Prostate gland (tissue), 2 donors: ENCODE measurements around the gene RGCC. TPM values are rescaled to one million over a fixed set of nuclear protein-coding genes. Genes with fewer than 3 reads are reported as not detected.

Experiments
- DNase-seq: peaks from one replicate; pipeline ENCODE4 v3.0.0-alpha.2; 2019; ENCODE audit warnings: low spot score
- H3K27ac ChIP-seq, 2 donors: fragments of 200-600 bp; sonication (generic); 2 replicates each; pipeline ENCODE4 v1.5.1; 2017 to 2019
- H3K27me3 ChIP-seq: fragments of 200-600 bp; sonication (generic); replicated peaks from 2 replicates; pipeline ENCODE4 v1.5.1; 2019; ENCODE audit not compliant: insufficient read depth
- H3K36me3 ChIP-seq, 2 donors: fragments of 200-600 bp; sonication (generic); 1 replicate in 1 of 2; 2 replicates in 1 of 2; pipeline versions ENCODE4 v1.5.1 to v1.8.1; 2017 to 2019
- H3K4me1 ChIP-seq: fragments of 200-600 bp; sonication (generic); replicated peaks from 2 replicates; pipeline ENCODE4 v1.5.1; 2019
- H3K4me3 ChIP-seq, 2 donors: fragments of 200-600 bp; sonication (generic); 2 replicates each; pipeline ENCODE4 v1.5.1; 2017 to 2019
- H3K9me3 ChIP-seq: fragments of 200-600 bp; sonication (generic); 2 replicates; pipeline ENCODE4 v1.5.1; 2017
- CTCF ChIP-seq, 4 experiments: fragments of 200-600 bp in 2 of 4; fragments of 450-650 bp in 2 of 4; sonication (generic) in 2 of 4; IDR thresholded peaks; 1 replicate in 3 of 4; 2 replicates in 1 of 4; pipeline ENCODE4 v1.5.1; 2016 to 2019; ENCODE audit warnings: antibody characterized with exemption in 4 of 4, mild to moderate bottlenecking in 2 of 4, moderate library complexity in 2 of 4
- POLR2A ChIP-seq: fragments of 450-650 bp; IDR thresholded peaks from one replicate; pipeline ENCODE4 v1.6.1; 2016; ENCODE audit warnings: antibody characterized with exemption, mild to moderate bottlenecking
- POLR2AphosphoS5 ChIP-seq: sonication (generic); formaldehyde crosslinking; IDR thresholded peaks from one replicate; pipeline ENCODE4 v1.6.1; 2017; ENCODE audit warnings: antibody characterized with exemption
- WGBS: methylation state at CpG from one replicate; pipeline ENCODE4 v1.1.5; 2018; 5-methylcytosine and 5-hydroxymethylcytosine counted together
- intact Hi-C: fragments of 100-400 bp; cut with DNase I; formaldehyde crosslinking; loops from one replicate; pipeline ENCODE4 v1.14.2; 2022
- total RNA-seq, 2 donors: library from RNA; depleted of rRNA; stranded (reverse); fragments of >200 nt; gene quantifications; one replicate each; pipeline ENCODE4 v1.1.0, GENCODE V29; 2016

The RGCC gene
- total RNA-seq, 2 donors from 2014 or later = 87.0 to 140 TPM

- intact Hi-C loops = no loop called here
- TF ChIP-seq POLR2A (no peak), CTCF (IDR thresholded peaks at IDR 0.05) (no peak), POLR2AphosphoS5 (no peak)
- H3K4me3 ChIP-seq = no peak overlapping the region
- no peaks in the 10 kb centered on the region for H3K9me3 ChIP-seq
- no peaks in the 10 kb centered on the region for H3K27me3 ChIP-seq
- no peak overlapping the region for H3K27ac ChIP-seq
- no peaks in the 10 kb centered on the region for H3K4me1 ChIP-seq
- H3K36me3 ChIP-seq = no peaks in the 10 kb centered on the region
- WGBS = 75% methylated on average over 5 of the region's 5 CpGs
- no peak for DNase-seq
Measured at GRCh38 chr13:41497436-41497835, 40.1 kb downstream of the RGCC start.

- no peak overlapping the region for H3K4me3 ChIP-seq
- TF ChIP-seq CTCF (IDR thresholded peaks at IDR 0.05) = no peak
- TF ChIP-seq POLR2A = no peak
- TF ChIP-seq POLR2AphosphoS5 = no peak
- H3K27me3 ChIP-seq = no peaks in the 10 kb centered on the region
- WGBS = 91% methylated on average over 5 of the region's 5 CpGs
- intact Hi-C loops = no loop called here
- H3K4me1 ChIP-seq = no peaks in the 10 kb centered on the region
- H3K9me3 ChIP-seq = no peaks in the 10 kb centered on the region
- H3K36me3 ChIP-seq = no peaks in the 10 kb centered on the region
- no peak overlapping the region for H3K27ac ChIP-seq
- DNase-seq = no peak
Measured at GRCh38 chr13:41499452-41499851, 42.1 kb downstream of the RGCC start.

GRCh38 chr13:41500511-41500910 is 43.2 kb downstream of the RGCC start:
- TF ChIP-seq POLR2AphosphoS5 = no peak
- TF ChIP-seq CTCF (IDR thresholded peaks at IDR 0.05) = no peak
- TF ChIP-seq POLR2A = no peak
- Histone ChIP-seq H3K27me3 (no peaks in the 10 kb centered on the region), H3K9me3 (no peaks in the 10 kb centered on the region), H3K27ac (no peak overlapping the region), H3K4me3 (no peak overlapping the region), H3K36me3 (no peaks in the 10 kb centered on the region), H3K4me1 (no peaks in the 10 kb centered on the region)
- 73% methylated on average over 5 of the region's 5 CpGs for WGBS
- intact Hi-C loops = no loop called here
- DNase-seq = no peak

- TF ChIP-seq CTCF (IDR thresholded peaks at IDR 0.05) (no peak), POLR2A (no peak), POLR2AphosphoS5 (no peak)
- Histone ChIP-seq H3K36me3 (no peaks in the 10 kb centered on the region), H3K27ac (no peak overlapping the region), H3K4me1 (no peaks in the 10 kb centered on the region), H3K27me3 (no peaks in the 10 kb centered on the region), H3K9me3 (no peaks in the 10 kb centered on the region), H3K4me3 (no peak overlapping the region)
- DNase-seq = no peak
- intact Hi-C loops = no loop called here
- WGBS = 85% methylated on average over 4 of the region's 4 CpGs
Measured at GRCh38 chr13:41501281-41501680, 43.9 kb downstream of the RGCC start.

- intact Hi-C loops = no loop called here
Measured at GRCh38 chr13:41502031-41502430, 44.7 kb downstream of the RGCC start.

More at GRCh38 chr13:41502031-41502430, 44.7 kb downstream of the RGCC start:
- no peak for DNase-seq
- Histone ChIP-seq H3K4me3 (no peak overlapping the region), H3K27ac (no peak overlapping the region), H3K9me3 (no peaks in the 10 kb centered on the region), H3K4me1 (no peaks in the 10 kb centered on the region), H3K36me3 (no peaks in the 10 kb centered on the region), H3K27me3 (no peaks in the 10 kb centered on the region)
- WGBS = 74% methylated on average over 5 of the region's 5 CpGs
- no peak for TF ChIP-seq CTCF (IDR thresholded peaks at IDR 0.05)
- TF ChIP-seq POLR2AphosphoS5 = no peak
